Sciatic nerve (tissue), 2 donors: ENCODE measurements around the gene GPC3. TPM values are rescaled to one million over a fixed set of nuclear protein-coding genes. Genes with fewer than 3 reads are reported as not detected.
"Not testable (repeated sequence)": the region's sequence is repeated elsewhere in the genome, so short reads cannot be mapped to it uniquely, and the experiment has no call there.

Experiments
- ATAC-seq: fragments of 200-7000 bp; cut with Tn5 transposase; one replicate; pipeline ENCODE4 v1.9.1; 2020; ENCODE audit warnings: mild to moderate bottlenecking, moderate library complexity
- DNase-seq: peaks from one replicate; pipeline ENCODE4 v3.0.0-alpha.2; 2020; ENCODE audit warnings: low spot score
- intact Hi-C: fragments of 100-400 bp; cut with DNase I; formaldehyde crosslinking; loops from one replicate; pipeline ENCODE4 v1.14.2; 2022
- total RNA-seq: library from RNA; stranded (reverse); fragmentation: NEBNext Ultra II Directional; extraction: Animal tissue kit (Norgen Biotek cat#: 25700); gene quantifications from one replicate; pipeline ENCODE4 v1.2.1, GENCODE V29; 2021
- donor health status: DM: no; HTN: no; CAD: no.
- donor health status: DM: no; HTN: no; CAD: no.

GPC3 gene
- total RNA-seq, 1 donor from 2014 or later = 84.2 TPM

- ATAC-seq (no peak), DNase-seq (no peak)
- intact Hi-C loops = no loop called here
Measured at GRCh38 chrX:133913658-133914388, 71.6 kb downstream of the GPC3 start.

DNA sequence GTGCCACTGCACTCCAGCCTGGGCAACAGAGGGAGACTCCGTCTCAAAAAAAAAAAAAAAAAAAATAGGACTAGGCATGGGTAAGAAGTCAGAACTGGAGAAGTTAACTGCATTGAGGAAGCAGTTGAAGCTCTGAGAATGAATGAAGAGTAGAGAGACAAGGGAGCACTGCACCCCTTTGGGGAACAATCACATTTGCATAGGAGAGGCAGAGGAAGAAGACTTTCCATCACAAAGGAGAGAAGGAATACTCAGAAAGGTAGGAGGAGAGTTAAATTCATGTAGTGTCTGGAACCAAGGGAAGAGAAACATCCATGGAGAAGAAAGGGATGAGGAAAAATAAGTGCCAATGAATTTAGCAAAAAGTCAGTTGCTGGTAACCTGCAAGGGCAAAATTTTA lies 72.4 kb downstream of the GPC3 start:
- intact Hi-C loops = no loop called here

GRCh38 chrX:133911825-133912495 lies 73.4 kb downstream of the GPC3 start:
- DNase-seq (no peak), ATAC-seq (no peak)
- intact Hi-C loops = no loop called here

More for the DNA sequence above, 72.4 kb downstream of the GPC3 start:
- DNase-seq (no peak), ATAC-seq (no peak)

DNA sequence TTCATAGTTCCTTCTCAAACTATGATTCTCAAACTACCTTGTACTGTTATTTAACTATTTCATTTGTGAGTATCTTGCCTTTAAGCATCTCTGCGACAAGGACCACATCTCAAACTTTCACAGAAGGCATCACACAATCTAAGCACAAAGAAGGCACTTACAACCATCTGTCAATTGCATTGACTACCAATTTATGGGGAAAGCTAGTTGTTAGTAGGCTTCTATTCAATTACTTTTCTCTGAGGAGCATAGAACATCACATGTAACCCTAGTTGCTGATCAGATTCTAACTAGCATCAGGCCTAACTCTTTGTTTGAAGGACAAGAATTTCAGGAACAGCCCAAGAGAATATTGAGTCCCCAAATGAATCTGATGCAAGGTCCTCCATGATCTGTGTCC lies 74.9 kb downstream of the GPC3 start:
- intact Hi-C loops = no loop called here
- ATAC-seq (no peak), DNase-seq (no peak)

GRCh38 chrX:133909888-133910287 lies 75.5 kb downstream of the GPC3 start:
- no peak for ATAC-seq
- intact Hi-C loops = no loop called here
- DNase-seq = no peak

- DNase-seq = no peak
- ATAC-seq = no peak
- intact Hi-C loops = no loop called here
Measured at GRCh38 chrX:133908223-133908955, 77.0 kb downstream of the GPC3 start.

DNA sequence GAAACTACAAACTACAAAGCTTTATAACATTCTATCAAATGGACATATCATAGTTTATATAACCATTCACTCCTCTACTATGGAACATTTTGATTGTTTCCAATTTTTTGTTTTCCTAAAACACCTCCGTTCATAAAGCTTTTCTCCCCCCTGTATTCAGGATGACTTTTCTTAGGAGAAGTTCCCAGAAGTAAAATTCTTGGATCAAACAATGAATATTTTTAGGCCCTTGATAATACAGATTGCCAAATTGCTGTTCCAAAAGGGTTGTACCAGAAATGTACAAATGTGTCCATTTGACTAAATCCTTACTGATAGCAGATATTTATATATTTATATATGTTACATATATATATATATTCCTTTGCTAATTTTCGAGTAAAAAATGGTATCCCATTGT lies 77.8 kb downstream of the GPC3 start:
- ATAC-seq (no peak), DNase-seq (no peak)
- intact Hi-C loops = no loop called here

- DNase-seq = no peak
- intact Hi-C loops = no loop called here
Measured at GRCh38 chrX:133905305-133905704, 80.1 kb downstream of the GPC3 start.

GRCh38 chrX:133897593-133898163 lies 87.7 kb downstream of the GPC3 start:
- intact Hi-C loops = no loop called here
- ATAC-seq (no peak), DNase-seq (no peak)

More at GRCh38 chrX:133905305-133905704, 80.1 kb downstream of the GPC3 start:
- no peak for ATAC-seq

DNA sequence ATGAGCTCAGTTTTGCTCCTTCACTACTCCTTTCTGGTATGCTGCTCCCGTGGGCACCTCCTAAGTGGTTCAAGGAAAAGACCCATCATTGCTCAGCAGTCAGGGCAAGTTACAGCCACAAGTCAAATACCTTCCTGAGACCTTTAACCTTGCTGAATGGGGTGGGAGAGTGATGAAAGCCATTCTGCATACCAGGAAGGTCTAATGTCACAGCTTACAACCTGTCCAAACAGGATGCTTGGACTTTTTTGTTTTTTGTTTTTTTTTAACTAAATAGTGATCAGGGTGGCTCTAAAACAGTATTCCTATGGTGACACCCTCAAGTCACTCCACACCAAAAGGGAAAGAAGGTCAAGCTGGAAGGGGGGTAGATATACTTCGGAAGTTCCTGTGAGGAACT lies 93.1 kb downstream of the GPC3 start:
- no peak for ATAC-seq
- no peak for DNase-seq
- intact Hi-C loops = no loop called here

- DNase-seq (no peak), ATAC-seq (no peak)
- intact Hi-C loops = no loop called here
Measured at GRCh38 chrX:133888984-133889383, 96.4 kb downstream of the GPC3 start.

DNA sequence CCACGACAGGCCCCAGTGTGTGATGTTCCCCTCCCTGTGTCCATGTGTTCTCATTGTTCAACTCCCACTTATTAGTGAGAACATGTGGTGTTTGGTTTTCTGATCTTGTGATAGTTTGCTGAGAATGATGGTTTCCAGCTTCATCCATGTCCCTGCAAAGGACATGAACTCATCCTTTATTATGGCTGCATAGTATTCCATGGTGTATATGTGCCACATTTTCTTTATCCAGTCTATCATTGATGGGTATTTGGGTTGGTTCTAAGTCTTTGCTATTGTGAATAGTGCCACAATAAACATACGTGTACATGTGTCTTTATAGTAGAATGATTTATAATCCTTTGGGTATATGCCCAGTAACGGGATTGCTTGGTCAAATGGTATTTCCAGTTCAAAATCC lies 97.3 kb downstream of the GPC3 start:
- DNase-seq, ATAC-seq, intact Hi-C loops: not testable (repeated sequence)

GRCh38 chrX:133884430-133885394 lies 100.7 kb downstream of the GPC3 start:
- no peak for ATAC-seq
- DNase-seq = no peak
- intact Hi-C loops = no loop called here

DNA sequence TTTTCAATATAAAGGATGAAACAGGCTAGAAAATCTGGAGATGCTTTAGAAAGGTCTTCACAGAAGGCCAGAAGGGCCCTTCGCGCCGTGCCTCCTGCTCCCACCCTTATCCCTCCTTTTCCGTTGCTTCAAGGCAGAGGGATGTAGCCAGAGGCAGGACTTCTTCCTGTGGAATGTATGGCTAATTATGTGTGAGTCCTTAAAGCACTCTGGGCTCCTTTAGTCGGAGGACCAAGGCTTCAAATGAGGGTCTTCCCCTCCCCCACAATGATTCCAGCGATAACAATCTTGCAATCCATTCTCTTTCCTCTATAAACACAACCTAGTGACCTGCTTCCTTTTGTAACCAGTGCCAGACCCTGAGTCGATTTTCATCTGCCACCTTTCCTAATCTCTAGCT lies 103.5 kb downstream of the GPC3 start:
- intact Hi-C loops = no loop called here
- DNase-seq (no peak), ATAC-seq (no peak)

DNA sequence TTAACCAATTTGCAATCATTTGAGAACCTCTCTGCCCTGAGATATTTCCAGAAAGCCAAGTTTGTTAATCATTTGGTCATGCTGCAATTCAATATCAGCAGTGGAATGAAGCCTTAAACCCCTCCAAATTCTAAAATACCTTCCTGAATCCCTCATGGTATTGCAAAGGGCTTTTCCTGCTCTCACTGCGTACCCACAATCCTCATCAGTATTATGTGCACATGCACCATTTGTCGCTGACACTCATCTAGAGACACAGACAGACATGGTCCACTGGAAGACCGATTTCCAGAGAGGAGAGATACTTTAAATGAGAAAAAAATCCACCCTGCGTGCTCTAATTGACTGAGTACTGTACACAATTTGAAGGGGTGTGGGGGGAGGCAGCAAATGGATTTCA lies 104.4 kb downstream of the GPC3 start:
- intact Hi-C loops = no loop called here
- ATAC-seq (no peak), DNase-seq (no peak)

DNA sequence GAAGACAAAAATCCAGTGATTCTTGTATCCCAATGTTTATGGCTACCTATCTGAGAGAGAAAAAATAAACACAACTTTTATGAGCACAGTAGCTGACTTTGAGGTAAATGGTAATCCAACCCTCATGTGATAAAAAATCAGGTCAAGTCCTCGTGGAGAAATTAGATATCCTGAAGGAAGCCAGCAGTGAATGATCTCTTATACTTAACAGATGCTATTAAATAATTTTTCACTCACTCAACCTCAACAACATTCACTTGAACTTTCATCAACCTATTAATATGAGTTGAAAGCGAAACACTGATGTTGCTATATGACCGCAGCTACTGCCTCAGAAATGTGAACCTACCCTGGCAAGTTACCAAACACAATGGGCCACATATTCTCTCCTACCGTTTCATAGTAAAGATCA lies 105.4 kb downstream of the GPC3 start:
- DNase-seq (no peak), ATAC-seq (no peak)
- intact Hi-C loops = no loop called here

GRCh38 chrX:133878710-133879109 lies 106.7 kb downstream of the GPC3 start:
- no peak for DNase-seq
- intact Hi-C loops = no loop called here
- ATAC-seq = no peak

DNA sequence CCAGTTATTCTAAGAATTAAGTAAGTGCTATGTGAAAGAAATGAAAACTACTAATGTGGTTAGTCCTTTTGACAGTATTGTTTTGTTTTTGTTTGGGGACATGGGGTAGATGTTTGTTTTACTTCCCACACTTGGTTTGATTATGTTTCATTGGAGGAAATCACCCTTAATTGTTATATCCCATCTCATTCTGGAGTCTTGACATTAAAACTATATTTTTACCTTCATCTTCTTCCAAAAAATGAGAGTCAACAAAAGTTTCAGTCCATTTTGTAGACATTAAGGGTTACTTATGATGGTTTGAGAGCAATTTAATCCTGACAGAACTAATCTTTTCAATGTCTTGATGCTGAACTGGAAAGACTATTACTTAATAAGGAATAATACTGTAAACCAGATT lies 108.7 kb downstream of the GPC3 start:
- DNase-seq (no peak), ATAC-seq (no peak)
- intact Hi-C loops = no loop called here

DNA sequence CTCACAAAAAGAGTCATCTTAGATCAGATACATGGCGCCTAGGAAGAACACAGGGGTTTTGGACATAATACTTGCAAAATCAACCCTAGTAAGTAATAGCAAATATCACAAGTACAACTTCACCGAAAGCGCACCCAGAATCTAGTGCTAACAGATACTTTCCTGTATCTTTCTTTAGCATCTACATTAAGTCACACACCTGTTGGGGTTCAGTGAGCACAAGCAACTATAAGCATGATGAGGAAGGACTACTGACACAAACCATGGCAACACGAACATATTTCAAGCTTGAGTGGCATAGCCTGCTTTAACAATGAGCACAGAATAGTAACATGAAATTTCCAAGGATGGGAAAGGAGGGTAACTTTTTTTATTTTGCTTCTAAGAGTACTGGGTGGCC lies 116.1 kb downstream of the GPC3 start:
- DNase-seq (no peak), ATAC-seq (no peak)
- intact Hi-C loops = no loop called here
